HepG2 (cell line): ENCODE measurements around the gene EMC9. TPM values are rescaled to one million over a fixed set of nuclear protein-coding genes. Genes with fewer than 3 reads are reported as not detected.

Experiments
- ATAC-seq: fragments of 200-7000 bp; cut with Tn5 transposase; 3 replicates; pipeline ENCODE4 v1.9.1; 2020; ENCODE audit warnings: mild to moderate bottlenecking, moderate library complexity
- BruUV-seq: library from RNA; stranded (reverse); fragments of 400-500 nt; replicated peaks from 2 replicates; lab custom pipeline; 2021; lab: Mats Ljungman, UMichigan
- CTCF ChIA-PET: fragments of 300-600 bp; formaldehyde crosslinking; extraction: SDS; loops from one replicate; lab custom pipeline; 2021; ENCODE audit warnings: low total read pairs, inconsistent platforms, low intra/inter-chr PET ratio; lab: Yijun Ruan, JAX
- POLR2A ChIA-PET: fragments of 350-600 bp; sonication (Branson Sonifier 250); formaldehyde crosslinking; loops from one replicate; lab custom pipeline; 2020; ENCODE audit warnings: antibody characterized with exemption, inconsistent platforms; lab: Yijun Ruan, JAX
- DNase-seq: peaks from one replicate; pipeline ENCODE4 v3.0.0-alpha.2; 2015; ENCODE audit warnings: low spot score
- FAIRE-seq: peaks from 3 replicates; lab custom pipeline; 2011; peaks lifted over from hg19 to GRCh38; lab: Jason Lieb, UNC
- H2AFZ ChIP-seq: one replicate; pipeline ENCODE4 v1.6.1; 2011; ENCODE audit warnings: low read length, inconsistent platforms
- H3K27ac ChIP-seq: fragments of 300-600 bp; 3 replicates; pipeline ENCODE4 v1.8.0; 2011; ENCODE audit warnings: mixed run types, mild to moderate bottlenecking, mixed read lengths, low read length, inconsistent platforms; ENCODE audit not compliant: insufficient read depth; ENCODE audit errors: extremely low read length
- H3K27me3 ChIP-seq, 2 experiments: fragments of 200-600 bp in 1 of 2; 2 replicates in 1 of 2; 3 replicates in 1 of 2; pipeline versions ENCODE4 v1.6.0 to v1.8.0; 2011; ENCODE audit warnings: low read length in 2 of 2, mild to moderate bottlenecking in 2 of 2, moderate library complexity in 2 of 2, inconsistent platforms in 1 of 2; ENCODE audit not compliant: insufficient read depth in 2 of 2, control insufficient read depth in 1 of 2
- H3K36me3 ChIP-seq, 2 experiments: fragments of 200-600 bp in 1 of 2; replicated peaks in 1 of 2; 2 replicates in 1 of 2; 3 replicates in 1 of 2; pipeline versions ENCODE4 v1.5.1 to v1.8.0; 2011; ENCODE audit warnings: low read length in 2 of 2, inconsistent platforms in 1 of 2; ENCODE audit not compliant: insufficient read depth in 2 of 2, control insufficient read depth in 1 of 2
- H3K4me1 ChIP-seq: 2 replicates; pipeline ENCODE4 v1.5.1; 2012; ENCODE audit warnings: low read length, inconsistent platforms; ENCODE audit not compliant: insufficient read depth
- H3K4me2 ChIP-seq: 2 replicates; pipeline ENCODE4 v1.6.0; 2011; ENCODE audit warnings: low read depth, low read length, inconsistent platforms
- H3K4me3 ChIP-seq, 3 experiments: fragments of 200-600 bp in 1 of 3; sonication (generic), shearing (Covaris generic) in 1 of 3; replicated peaks in 1 of 3; 2 replicates each; pipeline ENCODE4 v1.5.1; 2011 to 2016; ENCODE audit warnings: low read length in 3 of 3, inconsistent platforms in 2 of 3, low read depth in 2 of 3, mild to moderate bottlenecking in 2 of 3, control low read depth in 1 of 3, mixed read lengths in 1 of 3; ENCODE audit not compliant: insufficient read depth in 1 of 3
- H3K79me2 ChIP-seq: one replicate; pipeline ENCODE4 v1.6.1; 2011; ENCODE audit warnings: low read length, inconsistent platforms; ENCODE audit not compliant: insufficient read depth
- H3K9ac ChIP-seq: 2 replicates; pipeline ENCODE4 v1.6.0; 2011; ENCODE audit warnings: mild to moderate bottlenecking, low read depth, low read length, inconsistent platforms; ENCODE audit not compliant: insufficient read depth
- H3K9me3 ChIP-seq: 2 replicates; pipeline ENCODE4 v1.5.1; 2012; ENCODE audit warnings: mild to moderate bottlenecking, low read length
- H4K20me1 ChIP-seq: 2 replicates; pipeline ENCODE4 v1.6.0; 2011; ENCODE audit warnings: inconsistent platforms, mild to moderate bottlenecking, low read length, moderate library complexity; ENCODE audit not compliant: insufficient read depth
- ATF1 ChIP-seq: IDR thresholded peaks from 2 replicates; pipeline ENCODE4 v1.6.1; 2016; ENCODE audit warnings: mild to moderate bottlenecking, control low read depth
- ATM ChIP-seq: fragments of 450-650 bp; IDR thresholded peaks from 2 replicates; pipeline ENCODE4 v1.7.1; 2017; ENCODE audit warnings: mild to moderate bottlenecking, borderline replicate concordance
- GABPA ChIP-seq, 2 experiments: IDR thresholded peaks; 2 replicates each; pipeline ENCODE4 v1.6.1; 2011 to 2016; ENCODE audit warnings: low read depth in 2 of 2, low read length in 1 of 2, missing biosample characterization in 1 of 2, missing genetic modification characterization in 1 of 2
- KLF12 ChIP-seq: sonication (generic); formaldehyde crosslinking; IDR thresholded peaks from 2 replicates; pipeline ENCODE4 v1.4.0; 2020; ENCODE audit warnings: missing genetic modification reagents, borderline replicate concordance
- NFYB ChIP-seq: sonication (generic); formaldehyde crosslinking; IDR thresholded peaks from 2 replicates; pipeline ENCODE4 v1.4.0; 2020; ENCODE audit warnings: missing genetic modification reagents
- ZNF253 ChIP-seq: sonication (generic); formaldehyde crosslinking; IDR thresholded peaks from 2 replicates; pipeline ENCODE4 v1.8.0; 2022; ENCODE audit warnings: mild to moderate bottlenecking, missing genetic modification reagents, borderline replicate concordance
- ZNF264 ChIP-seq: sonication (generic); formaldehyde crosslinking; IDR thresholded peaks from 2 replicates; pipeline ENCODE4 v1.4.0; 2020; ENCODE audit warnings: missing genetic modification reagents
- ZNF331 ChIP-seq: sonication (generic); formaldehyde crosslinking; IDR thresholded peaks from 2 replicates; pipeline ENCODE4 v1.4.0; 2020; ENCODE audit warnings: missing genetic modification reagents
- ZNF546 ChIP-seq: sonication (generic); formaldehyde crosslinking; conservative IDR thresholded peaks from 2 replicates; pipeline ENCODE4 v1.8.1; 2023; ENCODE audit warnings: mild to moderate bottlenecking, missing genetic modification reagents
- ZUFSP ChIP-seq: sonication (generic); formaldehyde crosslinking; IDR thresholded peaks from 2 replicates; pipeline ENCODE4 v1.9.0; 2021; ENCODE audit warnings: missing genetic modification reagents, mild to moderate bottlenecking, borderline replicate concordance
- WGBS: methylation state at CpG from one replicate; pipeline ENCODE4 v1.1.6; 2017; ENCODE audit warnings: low lambda C conversion rate; 5-methylcytosine and 5-hydroxymethylcytosine counted together
- in situ Hi-C: cut with HindIII; loops from 2 replicates; pipeline ENCODE4 v1.10.0; 2017; ENCODE audit warnings: low pct_unique_long_range_greater_than_20kb; ENCODE audit not compliant: extremely low pct_ligation_motif_present
- intact Hi-C: fragments of 100-400 bp; cut with micrococcal nuclease; formaldehyde crosslinking; loops from one replicate; pipeline ENCODE4 v1.10.0; 2022; ENCODE audit not compliant: unreplicated experiment
- polyA plus RNA-seq, 8 experiments: library from polyadenylated mRNA; depleted of rRNA in 3 of 8; stranded (reverse) in 7 of 8; unstranded in 1 of 8; fragments of >200 nt; fragmentation: Illumina TruSeq in 4 of 8; extraction: Trizol in 4 of 8; gene quantifications; 2 replicates each; pipeline versions ENCODE4 v1.2.1 to v1.2.3, GENCODE V29; 2011 to 2016; ENCODE audit warnings: low read depth in 4 of 8, missing spikeins in 1 of 8, mixed read lengths in 1 of 8; ENCODE audit not compliant: insufficient read depth in 1 of 8
- total RNA-seq, 5 experiments: library from RNA; depleted of rRNA; stranded (reverse); fragments of >200 nt; fragmentation: Illumina TruSeq; extraction: Trizol; gene quantifications; 2 replicates each; pipeline ENCODE4 v1.2.3, GENCODE V29; 2016; ENCODE audit warnings: low read depth in 1 of 5
- TF ChIP-seq, protein P1 (sequence below): sonication (generic); formaldehyde crosslinking; IDR thresholded peaks from 2 replicates; pipeline ENCODE4 v1.5.1; 2020; ENCODE audit warnings: mild to moderate bottlenecking, missing genetic modification reagents
- TF ChIP-seq, protein P2 (sequence below), 2 experiments: sonication (generic) in 1 of 2; formaldehyde crosslinking in 1 of 2; IDR thresholded peaks; 2 replicates each; pipeline versions ENCODE4 v1.5.1 to v1.6.1; 2011 to 2020; ENCODE audit warnings: borderline replicate concordance in 1 of 2, low read depth in 1 of 2, low read length in 1 of 2, mild to moderate bottlenecking in 1 of 2, missing genetic modification reagents in 1 of 2, moderate library complexity in 1 of 2
- TF ChIP-seq, protein P3 (sequence below): sonication (generic); formaldehyde crosslinking; IDR thresholded peaks from 2 replicates; pipeline ENCODE4 v1.4.0; 2020; ENCODE audit warnings: missing genetic modification reagents

EMC9 gene
- total and polyA plus RNA-seq, 2 of the 13 experiments (the other 11 are each of a cell fraction or from before 2014, with no cell fraction given) = 60.5 to 78.7 TPM

DNA sequence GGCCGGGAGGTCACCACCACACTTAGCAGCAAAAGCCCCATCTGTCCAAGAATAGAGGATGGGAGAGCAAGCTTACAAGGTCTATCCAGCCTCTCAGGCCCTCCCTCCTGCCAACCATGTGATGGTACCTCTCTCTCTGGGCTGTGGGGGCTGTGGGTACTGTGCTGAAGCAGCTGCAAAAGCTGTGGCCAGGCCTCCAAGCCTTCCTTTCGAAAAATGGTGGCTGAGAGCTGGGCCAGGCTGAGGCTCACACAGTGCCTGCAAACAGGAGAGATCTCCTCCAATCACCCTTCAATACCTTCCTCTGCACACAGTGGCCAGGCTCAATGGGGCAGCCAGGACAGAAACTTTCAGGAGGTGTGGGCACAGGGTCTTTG lies 46.1 kb upstream of the EMC9 start (continued):
- TF ChIP-seq, protein P1, sequence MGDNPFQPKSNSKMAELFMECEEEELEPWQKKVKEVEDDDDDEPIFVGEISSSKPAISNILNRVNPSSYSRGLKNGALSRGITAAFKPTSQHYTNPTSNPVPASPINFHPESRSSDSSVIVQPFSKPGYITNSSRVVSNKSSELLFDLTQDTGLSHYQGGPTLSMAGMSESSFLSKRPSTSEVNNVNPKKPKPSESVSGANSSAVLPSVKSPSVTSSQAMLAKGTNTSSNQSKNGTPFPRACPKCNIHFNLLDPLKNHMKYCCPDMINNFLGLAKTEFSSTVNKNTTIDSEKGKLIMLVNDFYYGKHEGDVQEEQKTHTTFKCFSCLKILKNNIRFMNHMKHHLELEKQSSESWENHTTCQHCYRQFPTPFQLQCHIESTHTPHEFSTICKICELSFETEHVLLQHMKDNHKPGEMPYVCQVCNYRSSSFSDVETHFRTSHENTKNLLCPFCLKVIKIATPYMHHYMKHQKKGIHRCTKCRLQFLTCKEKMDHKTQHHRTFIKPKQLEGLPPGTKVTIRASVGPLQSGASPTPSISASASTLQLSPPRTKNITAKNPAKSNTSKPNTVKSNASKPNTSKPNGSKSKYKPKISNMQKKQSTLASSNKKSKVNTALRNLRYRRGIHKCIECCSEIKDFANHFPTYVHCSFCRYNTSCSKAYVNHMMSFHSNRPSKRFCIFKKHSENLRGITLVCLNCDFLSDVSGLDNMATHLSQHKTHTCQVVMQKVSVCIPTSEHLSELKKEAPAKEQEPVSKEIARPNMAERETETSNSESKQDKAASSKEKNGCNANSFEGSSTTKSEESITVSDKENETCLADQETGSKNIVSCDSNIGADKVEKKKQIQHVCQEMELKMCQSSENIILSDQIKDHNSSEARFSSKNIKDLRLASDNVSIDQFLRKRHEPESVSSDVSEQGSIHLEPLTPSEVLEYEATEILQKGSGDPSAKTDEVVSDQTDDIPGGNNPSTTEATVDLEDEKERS (CRISPR knock-in tag) = no peak
- TF ChIP-seq ATF1 (CRISPR knock-in tag) = no peak
- TF ChIP-seq, all 625 proteins: peak for 6

GRCh38 chr14:24186831-24187538 lies 45.6 kb upstream of the EMC9 start:
- ChIA-PET CTCF (no interaction called here), POLR2A (interaction anchor here (0.8 to 6.4 kb wide), 9 partner anchors 9 to 112 kb away, joined by 4 to 65 read pairs (median 22); partner anchors contain the start of genes DCAF11, DHRS1, EMC9 and IRF9)
- no TSS peak for BruUV-seq
- Histone ChIP-seq H3K4me3 (peak overlapping the region in 2 of 3 experiments; percentile 77 to 92; a peak in 4 of 6 replicates), H3K9ac (peak overlapping the region; percentile 84; the same call in 1 of the 2 replicates), H3K4me1 (peaks cover 28% of the 10 kb centered on the region), H4K20me1 (no peaks in the 10 kb centered on the region), H3K27ac (no peak overlapping the region), H2AFZ (no peak overlapping the region), H3K4me2 (peak overlapping the region; percentile 96), H3K79me2 (peaks cover 16% of the 10 kb centered on the region), H3K9me3 (no peaks in the 10 kb centered on the region), H3K36me3 (peaks cover 64 to 73% of the 10 kb centered on the region in 2 experiments), H3K27me3 (no peaks in the 10 kb centered on the region)
- no peak for ATAC-seq
- intact Hi-C loops (no loop called here), in situ Hi-C loops (no loop called here)
- no peak for FAIRE-seq
- 93% methylated on average over 10 of the region's 10 CpGs for WGBS
- no peak for DNase-seq
- TF ChIP-seq ZNF546 (CRISPR knock-in tag) (no peak), NFYB (no peak), ZNF331 (no peak), ATM (no peak), KLF12 (CRISPR knock-in tag) (no peak), ZNF264 (CRISPR knock-in tag) (no peak), ZUFSP (CRISPR knock-in tag) (no peak), ZNF253 (CRISPR knock-in tag) (peak; percentile 73; the same call in 1 of the 2 replicates), GABPA (IDR thresholded peaks at IDR 0.05; ENCODE audit: low read depth, low read length) (no peak), GABPA (CRISPR knock-in tag; IDR thresholded peaks at IDR 0.05; ENCODE audit: low read depth) (no peak)
- TF ChIP-seq, protein P2, sequence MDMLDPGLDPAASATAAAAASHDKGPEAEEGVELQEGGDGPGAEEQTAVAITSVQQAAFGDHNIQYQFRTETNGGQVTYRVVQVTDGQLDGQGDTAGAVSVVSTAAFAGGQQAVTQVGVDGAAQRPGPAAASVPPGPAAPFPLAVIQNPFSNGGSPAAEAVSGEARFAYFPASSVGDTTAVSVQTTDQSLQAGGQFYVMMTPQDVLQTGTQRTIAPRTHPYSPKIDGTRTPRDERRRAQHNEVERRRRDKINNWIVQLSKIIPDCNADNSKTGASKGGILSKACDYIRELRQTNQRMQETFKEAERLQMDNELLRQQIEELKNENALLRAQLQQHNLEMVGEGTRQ (IDR thresholded peaks at IDR 0.05; ENCODE audit: low read depth, low read length) = no peak
- TF ChIP-seq, protein P2 (CRISPR knock-in tag; IDR thresholded peaks at IDR 0.05; ENCODE audit: borderline replicate concordance) = no peak
- TF ChIP-seq, protein P3, sequence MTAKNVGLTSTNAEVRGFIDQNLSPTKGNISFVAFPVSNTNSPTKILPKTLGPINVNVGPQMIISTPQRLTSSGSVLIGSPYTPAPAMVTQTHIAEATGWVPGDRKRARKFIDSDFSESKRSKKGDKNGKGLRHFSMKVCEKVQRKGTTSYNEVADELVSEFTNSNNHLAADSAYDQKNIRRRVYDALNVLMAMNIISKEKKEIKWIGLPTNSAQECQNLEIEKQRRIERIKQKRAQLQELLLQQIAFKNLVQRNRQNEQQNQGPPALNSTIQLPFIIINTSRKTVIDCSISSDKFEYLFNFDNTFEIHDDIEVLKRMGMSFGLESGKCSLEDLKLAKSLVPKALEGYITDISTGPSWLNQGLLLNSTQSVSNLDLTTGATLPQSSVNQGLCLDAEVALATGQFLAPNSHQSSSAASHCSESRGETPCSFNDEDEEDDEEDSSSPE = no peak
